ENCODE measurements around the gene PODNL1. TPM values are rescaled to one million over a fixed set of nuclear protein-coding genes. Genes with fewer than 3 reads are reported as not detected.
A peak's percentile ranks its signal among the peaks of the same experiment; 100 is the strongest.

The PODNL1 gene
- total RNA-seq, 1 donor from 2014 or later = 5.2 TPM

DNA sequence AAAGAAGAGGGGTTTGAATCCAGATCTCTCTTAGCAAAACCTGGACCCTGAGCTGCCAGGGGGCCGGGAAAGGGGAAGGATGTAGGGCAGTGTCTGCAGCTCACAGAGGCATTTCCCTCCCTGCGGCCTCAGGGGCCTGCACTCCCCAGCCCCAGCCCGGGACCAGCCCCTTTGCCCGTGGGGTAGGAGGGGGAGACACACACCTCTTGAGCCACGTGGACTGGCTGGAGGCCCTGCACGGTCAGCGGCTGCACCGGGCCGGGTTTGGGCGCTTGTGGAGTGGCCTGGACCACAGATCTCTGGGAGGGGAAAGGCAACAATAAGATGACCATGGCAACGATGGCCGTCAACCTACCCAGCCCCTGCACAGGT lies 41.0 kb upstream of the PODNL1 start:
- TF ChIP-seq, protein P1, sequence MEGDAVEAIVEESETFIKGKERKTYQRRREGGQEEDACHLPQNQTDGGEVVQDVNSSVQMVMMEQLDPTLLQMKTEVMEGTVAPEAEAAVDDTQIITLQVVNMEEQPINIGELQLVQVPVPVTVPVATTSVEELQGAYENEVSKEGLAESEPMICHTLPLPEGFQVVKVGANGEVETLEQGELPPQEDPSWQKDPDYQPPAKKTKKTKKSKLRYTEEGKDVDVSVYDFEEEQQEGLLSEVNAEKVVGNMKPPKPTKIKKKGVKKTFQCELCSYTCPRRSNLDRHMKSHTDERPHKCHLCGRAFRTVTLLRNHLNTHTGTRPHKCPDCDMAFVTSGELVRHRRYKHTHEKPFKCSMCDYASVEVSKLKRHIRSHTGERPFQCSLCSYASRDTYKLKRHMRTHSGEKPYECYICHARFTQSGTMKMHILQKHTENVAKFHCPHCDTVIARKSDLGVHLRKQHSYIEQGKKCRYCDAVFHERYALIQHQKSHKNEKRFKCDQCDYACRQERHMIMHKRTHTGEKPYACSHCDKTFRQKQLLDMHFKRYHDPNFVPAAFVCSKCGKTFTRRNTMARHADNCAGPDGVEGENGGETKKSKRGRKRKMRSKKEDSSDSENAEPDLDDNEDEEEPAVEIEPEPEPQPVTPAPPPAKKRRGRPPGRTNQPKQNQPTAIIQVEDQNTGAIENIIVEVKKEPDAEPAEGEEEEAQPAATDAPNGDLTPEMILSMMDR (IDR thresholded peaks at IDR 0.05) = no peak
- TF ChIP-seq POLR2A (IDR thresholded peaks at IDR 0.05) = no peak
- TF ChIP-seq POLR2AphosphoS5 (IDR thresholded peaks at IDR 0.05; ENCODE audit: insufficient read depth in 1 of 2, low read depth in 1 of 2) = no peak
- Histone ChIP-seq H3K27ac (peak overlapping the region; percentile 80), H3K36me3 (peaks cover 0 to 7% of the 10 kb centered on the region in 2 donors), H3K27me3 (no peaks in the 10 kb centered on the region), H3K9me3 (no peaks in the 10 kb centered on the region), H3K4me1 (peaks cover 18% of the 10 kb centered on the region), H3K4me3 (peak overlapping the region; percentile 52 to 58)
- DNase-seq (ENCODE audit: extremely low spot score in 2 of 2) = no peak
- intact Hi-C loops (cut with DNase I) = no loop called here

DNA sequence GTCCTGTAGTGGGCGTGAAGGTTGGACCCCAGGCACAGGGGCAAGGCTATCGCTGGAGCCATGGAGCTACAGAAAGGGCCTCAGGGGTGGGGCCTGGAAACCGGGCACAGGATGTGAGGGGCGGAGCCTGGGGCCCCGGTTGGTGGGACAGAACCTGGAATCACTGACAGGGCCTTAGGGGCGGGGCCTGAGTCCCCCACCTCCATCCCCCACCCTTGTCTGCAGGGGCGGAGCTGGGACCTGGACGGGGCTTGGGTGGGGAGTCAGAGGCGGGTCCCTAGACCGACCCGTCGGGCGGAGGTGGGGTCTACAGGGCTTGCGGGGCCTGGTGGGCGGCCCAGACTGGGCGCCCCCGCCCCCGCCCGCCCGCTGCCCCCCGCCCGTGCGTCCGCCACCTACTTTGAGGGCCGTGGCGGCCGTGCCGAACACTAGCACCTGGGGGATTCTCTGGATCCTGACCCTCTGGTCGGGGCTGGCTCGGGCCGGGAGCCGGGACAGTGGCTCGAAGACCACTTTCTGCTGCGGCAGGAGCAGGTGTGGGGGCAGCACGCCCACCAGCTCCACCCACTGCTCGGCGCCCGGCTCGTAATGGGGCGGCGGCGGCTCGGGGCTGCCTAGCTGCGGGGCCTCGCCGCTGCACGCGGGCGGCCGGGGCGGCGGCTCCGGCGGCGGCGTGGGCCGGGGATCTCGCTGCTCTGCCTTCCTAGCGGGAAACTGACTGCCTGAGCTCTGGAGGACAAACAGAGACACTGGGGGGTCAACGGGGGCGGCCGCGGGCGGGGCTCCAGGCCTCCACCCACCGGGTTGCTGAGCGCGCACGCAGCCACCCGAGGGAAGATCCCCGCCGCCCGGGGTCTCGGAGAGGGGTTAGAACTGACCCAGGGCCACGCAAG lies 40.4 kb upstream of the PODNL1 start:
- DNase-seq (ENCODE audit: extremely low spot score in 2 of 2) = no peak
- Histone ChIP-seq H3K27me3 (no peaks in the 10 kb centered on the region), H3K9me3 (no peaks in the 10 kb centered on the region), H3K36me3 (peaks cover 0 to 7% of the 10 kb centered on the region in 2 donors), H3K27ac (peak overlapping the region; percentile 80), H3K4me1 (peaks cover 18% of the 10 kb centered on the region), H3K4me3 (peak overlapping the region; percentile 52 to 58)
- intact Hi-C loops (cut with DNase I) = no loop called here
- peak; percentile 15 to 61 for TF ChIP-seq POLR2AphosphoS5 (IDR thresholded peaks at IDR 0.05; ENCODE audit: insufficient read depth in 1 of 2, low read depth in 1 of 2)
- TF ChIP-seq POLR2A (IDR thresholded peaks at IDR 0.05) = no peak

DNA sequence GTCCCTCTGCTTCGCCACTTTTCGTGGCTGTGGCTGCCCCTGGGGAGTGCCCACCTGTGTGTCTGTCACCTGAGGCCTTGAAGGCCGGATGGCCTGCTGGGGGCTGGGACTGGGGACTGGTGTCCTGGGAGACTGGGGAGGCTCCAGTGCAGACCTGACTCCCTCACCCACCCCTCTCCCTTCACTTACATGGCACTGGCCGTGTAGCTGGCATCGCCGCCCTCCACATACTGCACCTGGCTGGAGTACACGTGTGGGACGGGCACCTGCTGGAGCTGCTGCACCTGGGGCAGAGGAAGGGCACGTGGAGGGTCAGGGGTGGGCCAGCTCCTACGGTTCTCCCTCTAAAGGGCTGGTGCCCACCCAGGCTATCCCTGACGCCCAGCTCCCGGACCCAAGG lies 39.6 kb upstream of the PODNL1 start:
- DNase-seq (ENCODE audit: extremely low spot score in 2 of 2) = no peak
- Histone ChIP-seq H3K9me3 (no peaks in the 10 kb centered on the region), H3K27ac (peak overlapping the region; percentile 80), H3K27me3 (no peaks in the 10 kb centered on the region), H3K36me3 (peaks cover 0 to 6% of the 10 kb centered on the region in 2 donors), H3K4me1 (peaks cover 18% of the 10 kb centered on the region), H3K4me3 (peak overlapping the region in 1 of 2 donors; percentile 52)
- intact Hi-C loops (cut with DNase I) = no loop called here
- no peak for TF ChIP-seq POLR2AphosphoS5 (IDR thresholded peaks at IDR 0.05; ENCODE audit: insufficient read depth in 1 of 2, low read depth in 1 of 2)
- TF ChIP-seq, protein P1 (IDR thresholded peaks at IDR 0.05) = no peak
- no peak for TF ChIP-seq POLR2A (IDR thresholded peaks at IDR 0.05)

DNA sequence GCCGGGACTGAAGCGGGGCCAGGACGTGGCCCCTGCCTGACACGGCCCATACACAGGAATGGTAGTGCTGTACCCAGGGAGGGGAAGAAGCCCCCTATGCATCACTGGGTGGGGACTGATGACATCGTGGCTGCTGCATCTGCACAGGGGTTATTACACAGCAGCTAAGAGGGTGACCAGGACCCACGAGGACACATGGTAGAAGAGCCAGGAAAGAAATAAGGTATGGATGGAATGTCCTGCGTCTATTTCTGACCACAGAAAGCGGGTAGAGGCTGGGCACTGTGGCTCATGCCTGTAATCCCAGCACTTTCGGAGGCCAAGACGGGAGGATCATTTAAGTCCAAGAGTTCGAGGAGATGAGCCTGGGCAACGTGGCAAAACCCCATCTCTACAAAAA lies 38.2 kb upstream of the PODNL1 start:
- TF ChIP-seq POLR2AphosphoS5 (IDR thresholded peaks at IDR 0.05; ENCODE audit: insufficient read depth in 1 of 2, low read depth in 1 of 2) (no peak), POLR2A (IDR thresholded peaks at IDR 0.05) (no peak)
- TF ChIP-seq, protein P1 (IDR thresholded peaks at IDR 0.05) = no peak
- Histone ChIP-seq H3K4me3 (no peak overlapping the region), H3K9me3 (no peaks in the 10 kb centered on the region), H3K27ac (no peak overlapping the region), H3K4me1 (peaks cover 18% of the 10 kb centered on the region), H3K27me3 (no peaks in the 10 kb centered on the region), H3K36me3 (peaks cover 0 to 11% of the 10 kb centered on the region in 2 donors)
- intact Hi-C loops (cut with DNase I) = no loop called here
- no peak for DNase-seq (ENCODE audit: extremely low spot score in 2 of 2)

DNA sequence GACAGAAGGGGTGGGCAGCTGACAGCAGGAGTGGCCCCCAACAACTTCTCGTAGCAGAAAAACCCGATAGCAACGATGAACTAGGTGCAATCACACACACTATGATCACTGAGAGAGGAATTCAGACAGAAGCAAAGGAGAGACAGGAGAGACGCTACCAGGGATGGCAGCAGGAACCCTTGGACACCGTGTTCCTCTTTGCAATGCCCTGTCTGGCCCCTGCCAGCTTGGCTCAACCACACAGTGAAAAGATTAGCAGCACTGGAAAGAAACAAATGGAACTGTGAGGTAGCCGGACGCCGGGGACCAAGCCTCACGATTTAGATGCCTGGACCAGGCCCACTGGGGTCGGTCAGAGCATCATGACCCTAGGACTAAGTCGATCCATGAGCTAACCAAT lies 37.7 kb upstream of the PODNL1 start:
- H3K27me3 ChIP-seq = no peaks in the 10 kb centered on the region
- peaks cover 0 to 11% of the 10 kb centered on the region in 2 donors for H3K36me3 ChIP-seq
- no peak for DNase-seq (ENCODE audit: extremely low spot score in 2 of 2)
- no peaks in the 10 kb centered on the region for H3K9me3 ChIP-seq
- intact Hi-C loops (cut with DNase I) = no loop called here
- no peak overlapping the region for H3K27ac ChIP-seq
- peaks cover 18% of the 10 kb centered on the region for H3K4me1 ChIP-seq
- TF ChIP-seq POLR2A (IDR thresholded peaks at IDR 0.05) (no peak), POLR2AphosphoS5 (IDR thresholded peaks at IDR 0.05; ENCODE audit: insufficient read depth in 1 of 2, low read depth in 1 of 2) (no peak)
- TF ChIP-seq, protein P1 (IDR thresholded peaks at IDR 0.05) = no peak
- H3K4me3 ChIP-seq = no peak overlapping the region
